ENCODE results near the gene RBMXL2. TPM values are rescaled to one million over a fixed set of nuclear protein-coding genes. Genes with fewer than 3 reads are reported as not detected.

Gene RBMXL2
- total RNA-seq, 1 donor from 2014 or later, result 0.50 TPM

DNA sequence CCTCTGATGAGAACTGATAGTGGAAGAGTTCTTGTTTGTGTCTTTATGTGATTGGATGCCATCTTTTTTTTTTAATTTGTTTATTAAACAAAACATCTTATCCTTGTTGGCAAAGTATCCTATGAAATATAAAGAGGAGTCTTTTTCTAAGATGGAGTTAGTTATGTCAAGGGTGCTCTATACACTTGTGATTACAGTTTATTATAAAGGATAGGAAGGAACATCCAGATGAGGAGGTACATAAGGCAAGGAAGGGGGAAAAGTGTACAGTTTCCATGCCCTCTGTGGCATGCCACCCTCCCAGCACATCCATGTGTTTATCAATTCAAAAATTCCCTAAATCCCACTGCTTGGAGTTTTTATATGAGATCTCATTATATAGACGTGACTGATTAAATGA lies 7.4 kb upstream of the RBMXL2 start:
- Histone ChIP-seq H3K36me3 (ENCODE audit: control insufficient read depth, insufficient read depth, low read length) (no peaks in the 10 kb centered on the region), H3K4me3 (ENCODE audit: low read depth, low read length) (no peak overlapping the region), H3K27me3 (ENCODE audit: control insufficient read depth, insufficient read depth, low read length) (no peaks in the 10 kb centered on the region)
- TF ChIP-seq, protein P1, sequence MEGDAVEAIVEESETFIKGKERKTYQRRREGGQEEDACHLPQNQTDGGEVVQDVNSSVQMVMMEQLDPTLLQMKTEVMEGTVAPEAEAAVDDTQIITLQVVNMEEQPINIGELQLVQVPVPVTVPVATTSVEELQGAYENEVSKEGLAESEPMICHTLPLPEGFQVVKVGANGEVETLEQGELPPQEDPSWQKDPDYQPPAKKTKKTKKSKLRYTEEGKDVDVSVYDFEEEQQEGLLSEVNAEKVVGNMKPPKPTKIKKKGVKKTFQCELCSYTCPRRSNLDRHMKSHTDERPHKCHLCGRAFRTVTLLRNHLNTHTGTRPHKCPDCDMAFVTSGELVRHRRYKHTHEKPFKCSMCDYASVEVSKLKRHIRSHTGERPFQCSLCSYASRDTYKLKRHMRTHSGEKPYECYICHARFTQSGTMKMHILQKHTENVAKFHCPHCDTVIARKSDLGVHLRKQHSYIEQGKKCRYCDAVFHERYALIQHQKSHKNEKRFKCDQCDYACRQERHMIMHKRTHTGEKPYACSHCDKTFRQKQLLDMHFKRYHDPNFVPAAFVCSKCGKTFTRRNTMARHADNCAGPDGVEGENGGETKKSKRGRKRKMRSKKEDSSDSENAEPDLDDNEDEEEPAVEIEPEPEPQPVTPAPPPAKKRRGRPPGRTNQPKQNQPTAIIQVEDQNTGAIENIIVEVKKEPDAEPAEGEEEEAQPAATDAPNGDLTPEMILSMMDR (IDR thresholded peaks at IDR 0.05; ENCODE audit: insufficient read depth, low read length, poor library complexity, severe bottlenecking), result no peak
- DNase-seq (ENCODE audit: low read depth), result no peak

DNA sequence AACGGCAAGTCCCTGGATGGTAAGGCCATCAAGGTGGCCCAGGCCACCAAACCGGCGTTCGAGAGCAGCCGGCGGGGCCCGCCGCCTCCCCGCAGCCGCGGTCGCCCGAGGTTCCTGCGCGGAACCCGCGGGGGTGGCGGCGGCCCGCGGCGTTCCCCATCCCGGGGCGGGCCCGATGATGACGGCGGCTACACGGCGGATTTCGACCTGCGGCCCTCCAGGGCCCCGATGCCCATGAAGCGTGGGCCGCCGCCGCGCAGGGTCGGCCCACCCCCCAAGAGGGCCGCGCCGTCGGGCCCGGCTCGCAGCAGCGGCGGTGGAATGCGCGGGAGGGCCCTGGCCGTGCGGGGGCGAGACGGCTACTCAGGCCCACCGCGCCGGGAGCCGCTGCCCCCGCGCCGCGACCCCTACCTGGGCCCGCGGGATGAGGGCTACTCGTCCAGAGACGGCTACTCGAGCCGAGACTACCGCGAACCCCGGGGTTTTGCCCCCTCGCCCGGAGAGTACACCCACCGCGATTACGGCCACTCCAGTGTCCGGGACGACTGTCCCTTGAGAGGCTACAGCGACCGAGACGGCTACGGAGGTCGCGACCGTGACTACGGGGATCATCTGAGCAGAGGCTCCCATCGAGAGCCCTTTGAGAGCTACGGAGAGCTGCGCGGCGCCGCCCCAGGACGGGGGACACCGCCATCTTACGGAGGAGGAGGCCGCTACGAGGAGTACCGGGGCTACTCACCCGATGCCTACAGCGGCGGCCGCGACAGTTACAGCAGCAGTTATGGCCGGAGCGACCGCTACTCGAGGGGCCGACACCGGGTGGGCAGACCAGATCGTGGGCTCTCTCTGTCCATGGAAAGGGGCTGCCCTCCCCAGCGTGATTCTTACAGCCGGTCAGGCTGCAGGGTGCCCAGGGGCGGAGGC lies 792 bp downstream of the RBMXL2 start:
- TF ChIP-seq, protein P1 (IDR thresholded peaks at IDR 0.05; ENCODE audit: insufficient read depth, low read length, poor library complexity, severe bottlenecking), result no peak
- no peak overlapping the region for H3K4me3 ChIP-seq (ENCODE audit: low read depth, low read length)
- H3K36me3 ChIP-seq (ENCODE audit: control insufficient read depth, insufficient read depth, low read length), result no peaks in the 10 kb centered on the region
- peaks cover 4% of the 10 kb centered on the region for H3K27me3 ChIP-seq (ENCODE audit: control insufficient read depth, insufficient read depth, low read length)
- DNase-seq (ENCODE audit: low read depth), result no peak

DNA sequence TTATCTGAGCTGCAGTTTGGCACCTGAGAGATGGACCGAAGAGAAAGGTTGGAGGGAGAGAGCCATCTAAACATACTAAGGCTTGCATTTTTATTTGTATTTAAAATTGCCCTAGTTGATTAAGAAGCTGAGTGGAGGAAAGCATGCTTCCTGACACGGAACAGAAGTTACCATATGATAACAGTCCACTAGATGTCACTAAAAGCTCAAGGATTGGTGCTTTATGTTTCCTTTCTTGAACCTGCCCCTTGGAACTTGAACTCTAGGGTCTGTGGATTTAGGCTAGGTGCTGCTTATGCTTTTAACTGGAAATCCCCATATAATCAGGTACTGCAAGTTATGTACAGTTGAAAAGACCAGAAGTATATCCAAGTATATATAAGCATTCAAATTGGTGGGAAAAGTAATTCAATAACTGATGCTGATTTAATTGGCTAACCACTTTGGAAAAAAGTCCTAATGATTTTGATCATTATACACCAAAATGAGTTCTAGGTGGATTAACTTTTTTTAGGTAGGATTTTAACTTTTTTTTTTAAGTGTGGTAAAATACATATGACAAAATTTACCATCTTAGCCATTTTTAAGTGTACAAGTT lies 9.5 kb downstream of the RBMXL2 start:
- no peak overlapping the region for H3K4me3 ChIP-seq (ENCODE audit: low read depth, low read length)
- TF ChIP-seq, protein P1 (IDR thresholded peaks at IDR 0.05; ENCODE audit: insufficient read depth, low read length, poor library complexity, severe bottlenecking), result peak; percentile 47
- DNase-seq (ENCODE audit: low read depth), result peak; percentile 1
- H3K27me3 ChIP-seq (ENCODE audit: control insufficient read depth, insufficient read depth, low read length), result peaks cover 4% of the 10 kb centered on the region
- H3K36me3 ChIP-seq (ENCODE audit: control insufficient read depth, insufficient read depth, low read length), result no peaks in the 10 kb centered on the region

DNA sequence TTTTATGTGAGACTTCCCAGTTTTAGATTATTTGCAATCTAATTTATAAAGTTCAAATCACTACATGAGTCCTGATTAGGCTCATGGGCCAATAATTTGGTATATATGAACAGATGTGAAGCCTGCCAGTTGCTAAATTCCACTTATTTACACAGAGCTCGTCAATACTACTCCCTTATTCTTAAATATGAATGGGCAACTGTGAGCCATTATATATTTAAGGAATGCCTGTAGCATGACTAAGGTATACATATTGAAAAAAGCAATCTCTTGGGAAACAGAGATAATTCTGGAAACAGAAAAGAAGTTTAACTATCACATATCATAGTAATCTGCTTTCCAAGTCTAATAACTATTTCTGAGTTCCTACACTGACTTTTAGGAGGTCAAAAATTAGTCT lies 27.0 kb downstream of the RBMXL2 start:
- Histone ChIP-seq H3K27me3 (ENCODE audit: control insufficient read depth, insufficient read depth, low read length) (no peaks in the 10 kb centered on the region), H3K4me3 (ENCODE audit: low read depth, low read length) (no peak overlapping the region), H3K36me3 (ENCODE audit: control insufficient read depth, insufficient read depth, low read length) (no peaks in the 10 kb centered on the region)
- DNase-seq (ENCODE audit: low read depth), result no peak
- TF ChIP-seq, protein P1 (IDR thresholded peaks at IDR 0.05; ENCODE audit: insufficient read depth, low read length, poor library complexity, severe bottlenecking), result no peak

DNA sequence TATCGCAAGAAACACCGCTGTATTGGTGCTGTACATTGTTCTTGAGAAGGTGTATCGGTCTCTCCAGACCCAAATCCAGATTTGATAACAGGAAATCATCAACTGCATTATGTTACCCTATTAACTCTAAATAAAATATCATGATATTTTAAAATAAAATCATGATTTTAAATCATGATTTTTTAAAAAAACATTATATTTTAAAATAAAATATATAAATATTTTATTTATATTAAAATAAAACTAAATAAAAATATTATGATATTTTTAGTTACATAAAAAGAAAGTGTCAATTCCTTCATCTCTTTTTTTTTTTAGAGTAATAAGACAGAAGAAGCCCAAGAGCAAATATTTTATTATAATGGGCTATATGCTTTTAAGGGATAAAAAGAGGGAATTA lies 27.6 kb downstream of the RBMXL2 start:
- Histone ChIP-seq H3K4me3 (ENCODE audit: low read depth, low read length) (no peak overlapping the region), H3K36me3 (ENCODE audit: control insufficient read depth, insufficient read depth, low read length) (no peaks in the 10 kb centered on the region), H3K27me3 (ENCODE audit: control insufficient read depth, insufficient read depth, low read length) (no peaks in the 10 kb centered on the region)
- DNase-seq (ENCODE audit: low read depth), result no peak
- TF ChIP-seq, protein P1 (IDR thresholded peaks at IDR 0.05; ENCODE audit: insufficient read depth, low read length, poor library complexity, severe bottlenecking), result no peak
